ENCODE data around the gene KDM4B. TPM values are rescaled to one million over a fixed set of nuclear protein-coding genes. Genes with fewer than 3 reads are reported as not detected.
"Not testable (repeated sequence)": the region's sequence is repeated elsewhere in the genome, so short reads cannot be mapped to it uniquely, and the experiment has no call there.

The KDM4B gene
- total and polyA plus RNA-seq, 4 donors: 16.6 to 43.6 (median 28.0) TPM

DNA sequence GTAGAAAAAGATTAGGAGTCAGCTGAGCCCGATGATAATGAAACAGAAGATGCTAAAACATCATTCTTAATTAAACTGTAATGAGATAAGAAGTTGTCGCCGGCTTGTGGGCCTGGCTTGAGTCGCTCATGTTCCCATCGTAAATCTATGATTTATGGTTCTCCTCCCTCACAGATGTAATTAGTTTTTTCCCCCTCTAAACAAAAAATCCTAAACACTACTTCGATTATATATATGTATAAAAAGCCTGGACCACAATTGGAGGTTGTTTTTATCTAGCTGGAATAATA, 220.3 kb downstream of the KDM4B start:
- H3K27ac ChIP-seq (ENCODE audit: low read depth, low read length): no peak overlapping the region
- peak in 1 of 6 donors; percentile 91 for DNase-seq (ENCODE audit: low read depth in 4 of 6, low spot score in 6 of 6)
- no peaks in the 10 kb centered on the region for H3K27me3 ChIP-seq (ENCODE audit: control insufficient read depth, insufficient read depth, low read length)
- no peaks in the 10 kb centered on the region for H3K36me3 ChIP-seq (ENCODE audit: control insufficient read depth, insufficient read depth, low read length)
- peaks cover 38% of the 10 kb centered on the region for H3K4me1 ChIP-seq (ENCODE audit: control insufficient read depth, insufficient read depth, low read length)
- H3K9me3 ChIP-seq (ENCODE audit: control insufficient read depth, insufficient read depth, low read length): no peaks in the 10 kb centered on the region
- no peak overlapping the region for H3K4me3 ChIP-seq (ENCODE audit: low read depth, low read length)
- WGBS (ENCODE audit: insufficient coverage): no CpG with 5 or more reads among the region's 6 CpGs

DNA sequence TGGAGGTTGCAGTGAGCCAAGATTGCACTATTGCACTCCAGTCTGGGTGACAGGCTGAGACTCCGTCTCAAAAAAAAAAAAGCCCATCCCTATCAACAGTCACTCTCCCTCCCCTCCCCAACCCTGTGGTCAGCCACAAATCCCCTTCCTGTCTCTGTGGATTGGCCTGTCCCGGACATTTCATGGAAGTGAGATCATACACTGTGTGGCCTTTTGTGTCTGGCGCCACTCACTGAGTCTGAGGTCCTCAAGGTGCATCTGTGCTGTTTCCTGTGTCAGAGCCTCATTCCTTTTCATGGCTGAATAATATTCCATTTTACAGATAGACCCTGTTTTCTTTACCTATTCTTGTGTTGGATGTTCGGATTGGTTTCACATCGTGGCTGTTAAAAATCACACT, 222.2 kb downstream of the KDM4B start:
- H3K9me3 ChIP-seq (ENCODE audit: control insufficient read depth, insufficient read depth, low read length): no peaks in the 10 kb centered on the region
- peaks cover 2% of the 10 kb centered on the region for H3K36me3 ChIP-seq (ENCODE audit: control insufficient read depth, insufficient read depth, low read length)
- DNase-seq (ENCODE audit: low read depth in 4 of 6, low spot score in 6 of 6): no peak

DNA sequence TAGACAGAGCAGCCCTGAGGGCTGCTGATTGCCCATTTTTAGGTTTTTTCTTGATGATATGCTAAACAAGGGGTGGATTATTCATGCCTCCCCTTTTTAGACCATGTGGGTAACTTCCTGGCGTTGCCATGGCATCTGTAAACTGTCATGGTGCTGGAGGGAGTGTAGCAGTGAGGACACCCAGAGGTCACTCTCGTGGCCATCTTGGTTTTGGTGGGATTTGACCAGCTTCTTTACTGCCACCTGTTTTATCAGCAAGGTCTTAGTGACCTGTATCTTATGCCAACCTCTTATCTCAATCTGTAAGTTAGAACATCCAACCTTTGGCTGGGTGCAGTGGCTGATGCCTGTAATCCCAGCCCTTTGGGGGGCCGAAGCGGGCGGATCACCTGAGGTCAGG, 223.7 kb downstream of the KDM4B start:
- Histone ChIP-seq H3K36me3 (ENCODE audit: control insufficient read depth, insufficient read depth, low read length) (peaks cover 8% of the 10 kb centered on the region), H3K4me3 (ENCODE audit: low read depth, low read length) (no peak overlapping the region), H3K27ac (ENCODE audit: low read depth, low read length) (no peak overlapping the region), H3K27me3 (ENCODE audit: control insufficient read depth, insufficient read depth, low read length) (no peaks in the 10 kb centered on the region), H3K9me3 (ENCODE audit: control insufficient read depth, insufficient read depth, low read length) (no peaks in the 10 kb centered on the region), H3K4me1 (ENCODE audit: control insufficient read depth, insufficient read depth, low read length) (peaks cover 38% of the 10 kb centered on the region)
- 50% methylated on average over 1 of the region's 5 CpGs for WGBS (ENCODE audit: insufficient coverage)
- peak in 1 of 6 donors; percentile 43 for DNase-seq (ENCODE audit: low read depth in 4 of 6, low spot score in 6 of 6)

More for the DNA sequence above, 222.2 kb downstream of the KDM4B start:
- H3K27me3 ChIP-seq (ENCODE audit: control insufficient read depth, insufficient read depth, low read length): no peaks in the 10 kb centered on the region
- 90% methylated on average over 3 of the region's 5 CpGs for WGBS (ENCODE audit: insufficient coverage)
- no peak overlapping the region for H3K27ac ChIP-seq (ENCODE audit: low read depth, low read length)
- peaks cover 38% of the 10 kb centered on the region for H3K4me1 ChIP-seq (ENCODE audit: control insufficient read depth, insufficient read depth, low read length)
- no peak overlapping the region for H3K4me3 ChIP-seq (ENCODE audit: low read depth, low read length)

DNA sequence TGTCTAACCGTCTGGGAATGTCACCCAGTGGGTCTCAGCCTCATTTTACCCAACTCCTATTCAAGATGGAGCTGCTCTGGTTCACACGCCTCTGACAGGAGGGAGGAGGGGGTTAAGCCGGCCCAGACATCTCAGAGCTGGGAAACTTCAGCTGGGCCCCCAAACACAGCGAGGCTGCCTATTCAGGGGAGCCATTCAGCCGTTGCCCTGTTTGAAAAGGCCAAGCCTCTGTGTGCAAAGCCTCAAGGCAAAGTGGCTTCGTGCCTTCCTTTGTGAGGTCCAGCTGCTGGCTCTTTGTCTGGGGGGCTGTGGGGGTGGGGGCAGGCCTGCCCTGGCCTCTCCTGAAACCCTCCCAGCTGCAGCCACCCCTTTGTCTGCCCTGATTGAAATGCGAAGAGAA, 224.3 kb downstream of the KDM4B start:
- 12% methylated on average over 3 of the region's 7 CpGs for WGBS (ENCODE audit: insufficient coverage)

DNA sequence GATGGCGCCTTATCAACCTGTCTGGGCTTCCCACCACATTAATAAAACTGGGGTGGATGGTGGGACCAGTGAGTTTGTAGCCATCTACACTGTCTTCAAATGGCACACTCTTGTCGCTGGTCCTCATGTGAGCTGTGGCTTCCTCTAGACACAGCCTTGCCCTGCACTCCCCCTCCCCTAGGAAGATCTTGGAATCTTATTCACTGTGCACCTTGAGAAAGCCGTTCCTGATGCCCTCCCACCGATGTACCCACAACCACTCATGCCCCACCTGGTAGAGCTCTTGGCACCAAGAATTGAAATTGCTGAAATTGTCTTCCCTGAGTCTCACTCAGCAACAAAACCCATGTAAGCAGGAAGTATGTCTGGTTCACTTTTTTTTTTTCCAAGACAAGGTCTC, 225.7 kb downstream of the KDM4B start:
- 85% methylated on average over 2 of the region's 4 CpGs for WGBS (ENCODE audit: insufficient coverage)
- no peak for DNase-seq (ENCODE audit: low read depth in 4 of 6, low spot score in 6 of 6)
- H3K27ac ChIP-seq (ENCODE audit: low read depth, low read length): no peak overlapping the region

More for the DNA sequence above, 224.3 kb downstream of the KDM4B start:
- Histone ChIP-seq H3K27ac (ENCODE audit: low read depth, low read length) (peak overlapping the region; percentile 34), H3K4me3 (ENCODE audit: low read depth, low read length) (no peak overlapping the region), H3K36me3 (ENCODE audit: control insufficient read depth, insufficient read depth, low read length) (peaks cover 10% of the 10 kb centered on the region), H3K9me3 (ENCODE audit: control insufficient read depth, insufficient read depth, low read length) (no peaks in the 10 kb centered on the region), H3K27me3 (ENCODE audit: control insufficient read depth, insufficient read depth, low read length) (no peaks in the 10 kb centered on the region), H3K4me1 (ENCODE audit: control insufficient read depth, insufficient read depth, low read length) (peaks cover 38% of the 10 kb centered on the region)
- DNase-seq (ENCODE audit: low read depth in 4 of 6, low spot score in 6 of 6): peak; percentile 21 to 90 (median 61)

DNA sequence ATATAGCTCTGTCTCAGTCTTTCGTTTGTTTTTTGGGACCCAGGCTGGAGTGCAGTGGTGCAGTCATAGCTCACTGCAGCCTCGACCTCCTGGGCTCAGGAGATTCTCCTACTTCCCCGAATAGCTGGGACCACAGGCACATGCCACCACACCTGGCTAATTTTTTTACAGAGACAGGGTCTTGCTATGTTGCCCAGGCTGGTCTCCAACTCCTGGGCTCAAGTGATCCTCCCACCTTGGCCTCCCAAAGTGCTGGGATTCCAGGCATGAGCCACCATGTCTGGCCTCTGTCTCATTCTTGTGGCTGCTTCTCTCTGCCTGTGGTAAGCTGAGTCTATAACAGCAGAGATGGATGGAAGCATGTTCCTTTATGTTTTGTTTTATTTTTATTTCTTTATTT, 226.7 kb downstream of the KDM4B start:
- H3K4me1 ChIP-seq (ENCODE audit: control insufficient read depth, insufficient read depth, low read length): peaks cover 25% of the 10 kb centered on the region
- not testable (repeated sequence) for H3K9me3 ChIP-seq (ENCODE audit: control insufficient read depth, insufficient read depth, low read length); H3K27me3 ChIP-seq (ENCODE audit: control insufficient read depth, insufficient read depth, low read length); H3K4me3 ChIP-seq (ENCODE audit: low read depth, low read length); H3K27ac ChIP-seq (ENCODE audit: low read depth, low read length); DNase-seq (ENCODE audit: low read depth in 4 of 6, low spot score in 6 of 6)
- 97% methylated on average over 3 of the region's 3 CpGs for WGBS (ENCODE audit: insufficient coverage)
- H3K36me3 ChIP-seq (ENCODE audit: control insufficient read depth, insufficient read depth, low read length): peaks cover 13% of the 10 kb centered on the region

More for the DNA sequence above, 225.7 kb downstream of the KDM4B start:
- no peak overlapping the region for H3K4me3 ChIP-seq (ENCODE audit: low read depth, low read length)
- peaks cover 30% of the 10 kb centered on the region for H3K4me1 ChIP-seq (ENCODE audit: control insufficient read depth, insufficient read depth, low read length)
- no peaks in the 10 kb centered on the region for H3K9me3 ChIP-seq (ENCODE audit: control insufficient read depth, insufficient read depth, low read length)
- no peaks in the 10 kb centered on the region for H3K27me3 ChIP-seq (ENCODE audit: control insufficient read depth, insufficient read depth, low read length)
- peaks cover 13% of the 10 kb centered on the region for H3K36me3 ChIP-seq (ENCODE audit: control insufficient read depth, insufficient read depth, low read length)

DNA sequence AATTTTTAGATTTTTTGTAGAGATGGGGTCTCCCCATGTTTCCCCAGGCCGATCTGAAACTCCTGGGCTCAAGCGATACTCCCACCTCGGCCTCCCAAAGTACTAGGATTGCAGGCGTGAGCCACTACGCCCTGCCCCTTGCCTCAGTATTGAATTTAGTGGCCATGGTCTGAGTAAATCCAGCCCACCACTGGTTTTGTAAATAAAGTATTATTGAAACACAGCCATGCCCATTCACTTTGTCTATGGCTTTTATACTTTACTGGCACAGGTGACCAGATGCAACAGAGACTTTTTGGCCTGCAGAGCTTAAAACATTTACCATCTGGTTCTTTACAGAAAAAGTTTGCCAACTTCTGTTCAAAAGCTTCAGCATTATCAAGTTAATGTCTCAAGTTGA, 227.9 kb downstream of the KDM4B start:
- 97% methylated on average over 4 of the region's 5 CpGs for WGBS (ENCODE audit: insufficient coverage)
- no peak for DNase-seq (ENCODE audit: low read depth in 4 of 6, low spot score in 6 of 6)
- no peaks in the 10 kb centered on the region for H3K27me3 ChIP-seq (ENCODE audit: control insufficient read depth, insufficient read depth, low read length)
- H3K9me3 ChIP-seq (ENCODE audit: control insufficient read depth, insufficient read depth, low read length): peaks cover 6% of the 10 kb centered on the region
- H3K27ac ChIP-seq (ENCODE audit: low read depth, low read length): no peak overlapping the region
- H3K36me3 ChIP-seq (ENCODE audit: control insufficient read depth, insufficient read depth, low read length): peaks cover 17% of the 10 kb centered on the region
- H3K4me1 ChIP-seq (ENCODE audit: control insufficient read depth, insufficient read depth, low read length): peaks cover 22% of the 10 kb centered on the region
- no peak overlapping the region for H3K4me3 ChIP-seq (ENCODE audit: low read depth, low read length)

DNA sequence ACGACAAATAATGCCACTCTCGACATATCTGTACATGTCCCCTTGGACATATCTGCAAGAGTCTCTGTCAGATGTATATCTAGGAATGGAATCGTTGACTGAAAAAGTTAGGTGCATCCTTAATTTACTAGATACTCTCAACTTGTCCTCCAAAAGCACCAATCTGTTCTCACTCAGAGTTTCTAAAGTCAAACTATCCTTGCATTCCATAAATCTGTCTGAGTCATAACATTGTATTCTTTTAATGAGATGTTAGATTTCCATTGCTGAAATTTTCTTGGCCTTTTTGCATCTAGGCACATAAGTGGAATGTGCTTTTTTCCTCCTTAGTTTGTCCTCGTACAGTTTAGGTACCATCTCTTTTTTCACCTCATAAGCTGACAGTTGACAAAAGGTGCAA, 231.9 kb downstream of the KDM4B start:
- Histone ChIP-seq H3K27ac (ENCODE audit: low read depth, low read length) (no peak overlapping the region), H3K4me1 (ENCODE audit: control insufficient read depth, insufficient read depth, low read length) (no peaks in the 10 kb centered on the region), H3K27me3 (ENCODE audit: control insufficient read depth, insufficient read depth, low read length) (no peaks in the 10 kb centered on the region), H3K4me3 (ENCODE audit: low read depth, low read length) (no peak overlapping the region), H3K36me3 (ENCODE audit: control insufficient read depth, insufficient read depth, low read length) (peaks cover 41% of the 10 kb centered on the region), H3K9me3 (ENCODE audit: control insufficient read depth, insufficient read depth, low read length) (peaks cover 9% of the 10 kb centered on the region)
- no peak for DNase-seq (ENCODE audit: low read depth in 4 of 6, low spot score in 6 of 6)
- 100% methylated on average over 1 of the region's 4 CpGs for WGBS (ENCODE audit: insufficient coverage)

DNA sequence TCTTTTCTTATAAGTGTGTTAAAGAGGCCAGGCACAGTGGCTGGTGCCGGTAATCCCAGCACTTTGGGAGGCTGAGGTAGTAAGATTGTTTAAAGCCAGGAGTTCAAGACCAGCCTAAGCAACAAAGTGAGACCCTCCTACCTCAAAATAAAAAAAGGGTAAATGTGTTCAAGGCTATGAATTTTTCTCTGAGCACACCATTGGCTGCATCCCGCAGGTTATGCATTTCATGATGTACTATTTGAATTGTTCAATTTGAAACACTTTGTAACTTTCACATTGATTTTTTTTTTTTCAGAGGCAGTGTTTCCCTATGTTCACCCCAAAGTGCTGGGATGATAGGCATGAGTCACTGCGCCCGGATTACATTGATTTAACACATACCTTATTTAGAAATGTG, 233.6 kb downstream of the KDM4B start:
- no peak overlapping the region for H3K27ac ChIP-seq (ENCODE audit: low read depth, low read length)
- H3K27me3 ChIP-seq (ENCODE audit: control insufficient read depth, insufficient read depth, low read length): no peaks in the 10 kb centered on the region
- WGBS (ENCODE audit: insufficient coverage): no CpG with 5 or more reads among the region's 4 CpGs
- H3K9me3 ChIP-seq (ENCODE audit: control insufficient read depth, insufficient read depth, low read length): peaks cover 9% of the 10 kb centered on the region
- DNase-seq (ENCODE audit: low read depth in 4 of 6, low spot score in 6 of 6): no peak
- H3K4me1 ChIP-seq (ENCODE audit: control insufficient read depth, insufficient read depth, low read length): peaks cover 5% of the 10 kb centered on the region
- peaks cover 50% of the 10 kb centered on the region for H3K36me3 ChIP-seq (ENCODE audit: control insufficient read depth, insufficient read depth, low read length)
- H3K4me3 ChIP-seq (ENCODE audit: low read depth, low read length): no peak overlapping the region
